Measurements from ENCODE around the gene TF. TPM values are rescaled to one million over a fixed set of nuclear protein-coding genes. Genes with fewer than 3 reads are reported as not detected.

TF gene
- total and polyA plus RNA-seq, 12 donors: under 0.01 to 15.5 (median 2.2) TPM; not detected in 1

- H3K36me3 ChIP-seq (replicated peaks in 1 of 2): no peaks in the 10 kb centered on the region
- no peaks in the 10 kb centered on the region for H3K27me3 ChIP-seq
- intact Hi-C loops (cut with DNase I): no loop called here
- DNase-seq: no peak
- WGBS, 4 donors: 82 to 96% (median 88%) methylated on average over 3 of the region's 3 CpGs
- no peak overlapping the region for H3K4me3 ChIP-seq
- H3K27ac ChIP-seq: no peak overlapping the region
- no peaks in the 10 kb centered on the region for H3K9me3 ChIP-seq (replicated peaks in 1 of 3)
- no peaks in the 10 kb centered on the region for H3K4me1 ChIP-seq (replicated peaks in 1 of 2)
- TF ChIP-seq CTCF (IDR thresholded peaks at IDR 0.05): no peak
- TF ChIP-seq POLR2A (IDR thresholded peaks at IDR 0.05): no peak
These were observed 36.9 kb upstream of the TF start for GRCh38 chr3:133709139-133709750.

GRCh38 chr3:133711013-133711412 lies 35.2 kb upstream of the TF start:
- no peaks in the 10 kb centered on the region for H3K36me3 ChIP-seq (replicated peaks in 1 of 2)
- H3K4me1 ChIP-seq (replicated peaks in 1 of 2): no peaks in the 10 kb centered on the region
- 71 to 79% (median 72%) methylated on average over 4 of the region's 4 CpGs for WGBS, 4 donors
- H3K27me3 ChIP-seq: no peaks in the 10 kb centered on the region
- H3K27ac ChIP-seq: no peak overlapping the region
- intact Hi-C loops (cut with DNase I): no loop called here
- H3K4me3 ChIP-seq: no peak overlapping the region
- no peak for DNase-seq
- no peaks in the 10 kb centered on the region for H3K9me3 ChIP-seq (replicated peaks in 1 of 3)
- TF ChIP-seq CTCF (IDR thresholded peaks at IDR 0.05) (no peak), POLR2A (IDR thresholded peaks at IDR 0.05) (no peak)

- Histone ChIP-seq H3K36me3 (replicated peaks in 1 of 2) (no peaks in the 10 kb centered on the region), H3K4me3 (no peak overlapping the region), H3K27me3 (no peaks in the 10 kb centered on the region), H3K4me1 (replicated peaks in 1 of 2) (no peaks in the 10 kb centered on the region), H3K9me3 (replicated peaks in 1 of 3) (no peaks in the 10 kb centered on the region), H3K27ac (no peak overlapping the region)
- TF ChIP-seq CTCF (IDR thresholded peaks at IDR 0.05): no peak
- TF ChIP-seq POLR2A (IDR thresholded peaks at IDR 0.05): no peak
- intact Hi-C loops (cut with DNase I): no loop called here
- 78 to 97% (median 91%) methylated on average over 4 to 5 of the region's 5 CpGs for WGBS, 4 donors
- no peak for DNase-seq
These were observed 34.2 kb upstream of the TF start for GRCh38 chr3:133712017-133712416.

- intact Hi-C loops (cut with DNase I): no loop called here
- H3K4me1 ChIP-seq (replicated peaks in 1 of 2): no peaks in the 10 kb centered on the region
- H3K27ac ChIP-seq: no peak overlapping the region
- H3K36me3 ChIP-seq (replicated peaks in 1 of 2): no peaks in the 10 kb centered on the region
- H3K27me3 ChIP-seq: no peaks in the 10 kb centered on the region
- TF ChIP-seq CTCF (IDR thresholded peaks at IDR 0.05): no peak
- TF ChIP-seq POLR2A (IDR thresholded peaks at IDR 0.05): no peak
- H3K9me3 ChIP-seq (replicated peaks in 1 of 3): no peaks in the 10 kb centered on the region
- no peak overlapping the region for H3K4me3 ChIP-seq
- DNase-seq: no peak
- WGBS, 4 donors: 80 to 88% (median 81%) methylated on average over 5 of the region's 5 CpGs
These were observed 32.8 kb upstream of the TF start for GRCh38 chr3:133713347-133713746.
